Uterus (tissue), 2 donors: ENCODE measurements around the gene FHDC1.

ENCODE experiments used
- POLR2A ChIP-seq, 2 donors: fragments of 450-650 bp; IDR thresholded peaks; one replicate each; pipeline ENCODE4 v1.6.1; 2016; ENCODE audit warnings: antibody characterized with exemption in 2 of 2, mild to moderate bottlenecking in 1 of 2, moderate library complexity in 1 of 2
- TF ChIP-seq, protein P1 (sequence below), 4 experiments: fragments of 200-600 bp in 2 of 4; fragments of 450-650 bp in 2 of 4; sonication (generic) in 2 of 4; IDR thresholded peaks; one replicate each; pipeline ENCODE4 v1.5.1; 2016 to 2019; ENCODE audit warnings: antibody characterized with exemption in 4 of 4, mild to moderate bottlenecking in 2 of 4, moderate library complexity in 1 of 4

DNA sequence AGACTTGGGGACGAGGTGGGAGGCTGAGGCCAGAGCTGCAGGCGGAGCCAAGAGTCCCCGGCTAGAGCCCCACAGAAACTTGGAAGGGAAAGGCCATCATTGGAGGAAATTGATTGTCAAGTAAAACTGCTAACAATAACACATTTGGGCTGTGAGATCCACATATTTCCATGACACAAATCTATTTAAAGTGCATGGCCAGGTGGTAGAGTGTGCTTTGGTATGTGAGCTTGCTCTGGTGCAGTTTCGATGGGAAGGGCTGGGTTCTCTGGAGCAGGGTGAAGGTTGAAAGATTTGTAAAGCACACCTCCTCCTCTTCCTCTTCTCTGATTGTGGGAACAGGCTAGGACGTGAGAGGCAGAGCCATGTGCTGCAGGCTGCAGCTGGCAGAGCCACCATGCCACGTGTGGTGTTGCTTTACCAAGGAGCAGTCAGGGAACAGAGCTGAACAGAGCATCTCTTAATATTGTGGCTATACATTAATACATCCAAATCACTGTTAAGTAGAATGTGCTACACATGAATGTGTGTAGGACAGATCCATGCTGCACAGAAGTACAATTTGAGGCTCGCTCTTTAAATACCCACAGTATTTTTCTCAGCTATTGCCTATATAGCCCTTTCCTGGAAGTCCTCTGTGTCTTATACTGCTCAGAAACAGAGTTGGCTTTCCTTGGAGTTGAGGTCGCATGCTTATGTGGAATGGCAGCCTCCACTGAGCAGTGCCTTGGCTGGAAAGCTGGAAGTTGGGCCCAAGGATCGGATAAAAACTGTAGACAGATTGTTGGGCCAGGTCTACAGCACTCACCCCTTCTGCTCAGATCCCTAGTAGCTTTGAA lies 37.7 kb downstream of the FHDC1 start:
- TF ChIP-seq, protein P1, sequence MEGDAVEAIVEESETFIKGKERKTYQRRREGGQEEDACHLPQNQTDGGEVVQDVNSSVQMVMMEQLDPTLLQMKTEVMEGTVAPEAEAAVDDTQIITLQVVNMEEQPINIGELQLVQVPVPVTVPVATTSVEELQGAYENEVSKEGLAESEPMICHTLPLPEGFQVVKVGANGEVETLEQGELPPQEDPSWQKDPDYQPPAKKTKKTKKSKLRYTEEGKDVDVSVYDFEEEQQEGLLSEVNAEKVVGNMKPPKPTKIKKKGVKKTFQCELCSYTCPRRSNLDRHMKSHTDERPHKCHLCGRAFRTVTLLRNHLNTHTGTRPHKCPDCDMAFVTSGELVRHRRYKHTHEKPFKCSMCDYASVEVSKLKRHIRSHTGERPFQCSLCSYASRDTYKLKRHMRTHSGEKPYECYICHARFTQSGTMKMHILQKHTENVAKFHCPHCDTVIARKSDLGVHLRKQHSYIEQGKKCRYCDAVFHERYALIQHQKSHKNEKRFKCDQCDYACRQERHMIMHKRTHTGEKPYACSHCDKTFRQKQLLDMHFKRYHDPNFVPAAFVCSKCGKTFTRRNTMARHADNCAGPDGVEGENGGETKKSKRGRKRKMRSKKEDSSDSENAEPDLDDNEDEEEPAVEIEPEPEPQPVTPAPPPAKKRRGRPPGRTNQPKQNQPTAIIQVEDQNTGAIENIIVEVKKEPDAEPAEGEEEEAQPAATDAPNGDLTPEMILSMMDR (IDR thresholded peaks at IDR 0.05), result no peak
- TF ChIP-seq POLR2A (IDR thresholded peaks at IDR 0.05), result no peak
